Stomach smooth muscle (tissue), 2 donors: Measurements from ENCODE around the gene AANAT.

Experiments used
- H3K27ac ChIP-seq: one replicate; pipeline ENCODE4 v1.7.0; 2013; ENCODE audit warnings: mild to moderate bottlenecking, low read length, inconsistent platforms
- H3K27me3 ChIP-seq, 2 donors: one replicate each; pipeline ENCODE4 v1.7.0; 2013; ENCODE audit warnings: low read length in 2 of 2; ENCODE audit not compliant: insufficient read depth in 2 of 2, control insufficient read depth in 1 of 2
- H3K36me3 ChIP-seq, 2 donors: one replicate each; pipeline ENCODE4 v1.7.0; 2013; ENCODE audit warnings: low read length in 2 of 2; ENCODE audit not compliant: control insufficient read depth in 2 of 2, insufficient read depth in 2 of 2
- H3K4me1 ChIP-seq: one replicate; pipeline ENCODE4 v1.7.0; 2013; ENCODE audit warnings: low read length; ENCODE audit not compliant: control insufficient read depth, insufficient read depth
- H3K4me3 ChIP-seq, 2 donors: one replicate each; pipeline ENCODE4 v1.7.0; 2013; ENCODE audit warnings: low read length in 2 of 2
- H3K9ac ChIP-seq, 2 donors: one replicate each; pipeline ENCODE4 v1.7.0; 2013; ENCODE audit warnings: low read length in 2 of 2, mild to moderate bottlenecking in 1 of 2
- H3K9me3 ChIP-seq, 2 donors: one replicate each; pipeline ENCODE4 v1.7.0; 2013; ENCODE audit warnings: low read length in 2 of 2; ENCODE audit not compliant: control insufficient read depth in 2 of 2
- donor health status: healthy.
- donor health status: Pancreatic carcinoma.

The AANAT gene

GRCh38 chr17:76492123-76492988, 25.0 kb downstream of the AANAT start:
- Histone ChIP-seq H3K36me3 (no peaks in the 10 kb centered on the region), H3K27ac (no peak overlapping the region), H3K4me3 (no peak overlapping the region), H3K27me3 (no peaks in the 10 kb centered on the region), H3K4me1 (peaks cover 13% of the 10 kb centered on the region), H3K9ac (no peak overlapping the region), H3K9me3 (no peaks in the 10 kb centered on the region)

- no peaks in the 10 kb centered on the region for H3K27me3 ChIP-seq
- H3K9ac ChIP-seq: no peak overlapping the region
- peaks cover 20% of the 10 kb centered on the region for H3K4me1 ChIP-seq
- no peak overlapping the region for H3K27ac ChIP-seq
- H3K36me3 ChIP-seq: no peaks in the 10 kb centered on the region
- H3K9me3 ChIP-seq: no peaks in the 10 kb centered on the region
- no peak overlapping the region for H3K4me3 ChIP-seq
Observed at GRCh38 chr17:76492989-76493501, 25.6 kb downstream of the AANAT start.

GRCh38 chr17:76493505-76494167, 26.2 kb downstream of the AANAT start:
- no peaks in the 10 kb centered on the region for H3K27me3 ChIP-seq
- peaks cover 26% of the 10 kb centered on the region for H3K4me1 ChIP-seq
- H3K9me3 ChIP-seq: no peaks in the 10 kb centered on the region
- no peak overlapping the region for H3K9ac ChIP-seq
- H3K27ac ChIP-seq: no peak overlapping the region
- no peaks in the 10 kb centered on the region for H3K36me3 ChIP-seq
- H3K4me3 ChIP-seq: no peak overlapping the region

GRCh38 chr17:76495663-76496400, 28.4 kb downstream of the AANAT start:
- H3K36me3 ChIP-seq: no peaks in the 10 kb centered on the region
- H3K4me3 ChIP-seq: no peak overlapping the region
- H3K9ac ChIP-seq: peak overlapping the region in 1 of 2 donors; percentile 13
- H3K27ac ChIP-seq: no peak overlapping the region
- no peaks in the 10 kb centered on the region for H3K9me3 ChIP-seq
- H3K27me3 ChIP-seq: no peaks in the 10 kb centered on the region
- H3K4me1 ChIP-seq: peaks cover 44% of the 10 kb centered on the region

- no peaks in the 10 kb centered on the region for H3K27me3 ChIP-seq
- H3K9me3 ChIP-seq: no peaks in the 10 kb centered on the region
- no peak overlapping the region for H3K4me3 ChIP-seq
- no peak overlapping the region for H3K27ac ChIP-seq
- H3K9ac ChIP-seq: no peak overlapping the region
- H3K4me1 ChIP-seq: peaks cover 50% of the 10 kb centered on the region
- no peaks in the 10 kb centered on the region for H3K36me3 ChIP-seq
Observed at GRCh38 chr17:76496464-76496863, 29.1 kb downstream of the AANAT start.

GRCh38 chr17:76497699-76497978, 30.2 kb downstream of the AANAT start:
- Histone ChIP-seq H3K27ac (peak overlapping the region; percentile 75), H3K9me3 (no peaks in the 10 kb centered on the region), H3K36me3 (no peaks in the 10 kb centered on the region), H3K9ac (peak overlapping the region in 1 of 2 donors; percentile 29), H3K4me1 (peaks cover 59% of the 10 kb centered on the region), H3K27me3 (no peaks in the 10 kb centered on the region), H3K4me3 (no peak overlapping the region)

- Histone ChIP-seq H3K9me3 (no peaks in the 10 kb centered on the region), H3K27me3 (no peaks in the 10 kb centered on the region), H3K36me3 (no peaks in the 10 kb centered on the region), H3K4me3 (peak overlapping the region in 1 of 2 donors; percentile 8), H3K9ac (peak overlapping the region; percentile 2 to 62), H3K27ac (peak overlapping the region; percentile 75), H3K4me1 (peaks cover 57% of the 10 kb centered on the region)
Observed at GRCh38 chr17:76497979-76498875, 30.8 kb downstream of the AANAT start.

GRCh38 chr17:76498876-76499251, 31.5 kb downstream of the AANAT start:
- Histone ChIP-seq H3K9me3 (no peaks in the 10 kb centered on the region), H3K27ac (peak overlapping the region; percentile 75), H3K4me3 (no peak overlapping the region), H3K27me3 (no peaks in the 10 kb centered on the region), H3K36me3 (no peaks in the 10 kb centered on the region), H3K4me1 (peaks cover 53% of the 10 kb centered on the region), H3K9ac (peak overlapping the region; percentile 2 to 62)

GRCh38 chr17:76499267-76499667, 31.9 kb downstream of the AANAT start:
- Histone ChIP-seq H3K4me1 (peaks cover 53% of the 10 kb centered on the region), H3K27me3 (no peaks in the 10 kb centered on the region), H3K9me3 (no peaks in the 10 kb centered on the region), H3K27ac (peak overlapping the region; percentile 75), H3K9ac (no peak overlapping the region), H3K36me3 (no peaks in the 10 kb centered on the region), H3K4me3 (no peak overlapping the region)
